ENCODE measurements around the gene JMJD1C.

The JMJD1C gene

DNA sequence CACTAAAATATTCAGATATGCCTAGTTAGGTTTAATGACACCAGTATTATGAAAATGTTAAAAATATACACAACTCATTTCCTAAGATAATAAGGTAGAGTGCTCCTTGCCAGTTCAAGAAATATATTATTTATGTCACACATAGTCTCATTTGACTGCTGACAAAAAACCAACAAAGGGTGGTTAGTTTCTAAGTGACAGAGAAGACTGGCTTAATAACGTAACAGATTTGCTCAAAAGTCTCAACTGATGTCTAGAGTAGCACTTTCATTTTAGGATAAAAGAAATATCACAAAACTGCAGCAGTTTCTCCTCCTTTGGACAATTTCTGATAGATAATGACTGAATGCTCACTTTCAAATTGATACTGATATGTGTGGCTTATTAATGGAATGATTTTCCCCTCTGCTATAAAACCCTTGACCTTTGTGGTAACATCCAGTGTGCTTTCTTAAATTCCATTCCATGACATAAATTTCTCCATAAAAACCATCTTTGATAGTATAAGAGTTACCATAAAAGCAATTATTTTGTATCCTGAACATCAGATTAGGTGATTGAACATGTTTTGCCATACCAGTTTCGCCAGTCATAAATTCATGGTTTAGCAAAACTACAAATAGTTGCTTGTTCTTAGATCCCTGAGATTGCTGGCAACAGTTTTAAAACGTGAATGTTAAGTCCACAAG is 238.4 kb downstream of the JMJD1C start:
- H3K4me3 ChIP-seq (ENCODE audit: low read length) = no peak overlapping the region
- TF ChIP-seq, protein P1, sequence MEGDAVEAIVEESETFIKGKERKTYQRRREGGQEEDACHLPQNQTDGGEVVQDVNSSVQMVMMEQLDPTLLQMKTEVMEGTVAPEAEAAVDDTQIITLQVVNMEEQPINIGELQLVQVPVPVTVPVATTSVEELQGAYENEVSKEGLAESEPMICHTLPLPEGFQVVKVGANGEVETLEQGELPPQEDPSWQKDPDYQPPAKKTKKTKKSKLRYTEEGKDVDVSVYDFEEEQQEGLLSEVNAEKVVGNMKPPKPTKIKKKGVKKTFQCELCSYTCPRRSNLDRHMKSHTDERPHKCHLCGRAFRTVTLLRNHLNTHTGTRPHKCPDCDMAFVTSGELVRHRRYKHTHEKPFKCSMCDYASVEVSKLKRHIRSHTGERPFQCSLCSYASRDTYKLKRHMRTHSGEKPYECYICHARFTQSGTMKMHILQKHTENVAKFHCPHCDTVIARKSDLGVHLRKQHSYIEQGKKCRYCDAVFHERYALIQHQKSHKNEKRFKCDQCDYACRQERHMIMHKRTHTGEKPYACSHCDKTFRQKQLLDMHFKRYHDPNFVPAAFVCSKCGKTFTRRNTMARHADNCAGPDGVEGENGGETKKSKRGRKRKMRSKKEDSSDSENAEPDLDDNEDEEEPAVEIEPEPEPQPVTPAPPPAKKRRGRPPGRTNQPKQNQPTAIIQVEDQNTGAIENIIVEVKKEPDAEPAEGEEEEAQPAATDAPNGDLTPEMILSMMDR (conservative IDR thresholded peaks at IDR 0.05; ENCODE audit: low read length) = no peak
- no peak for DNase-seq (ENCODE audit: low read depth)

DNA sequence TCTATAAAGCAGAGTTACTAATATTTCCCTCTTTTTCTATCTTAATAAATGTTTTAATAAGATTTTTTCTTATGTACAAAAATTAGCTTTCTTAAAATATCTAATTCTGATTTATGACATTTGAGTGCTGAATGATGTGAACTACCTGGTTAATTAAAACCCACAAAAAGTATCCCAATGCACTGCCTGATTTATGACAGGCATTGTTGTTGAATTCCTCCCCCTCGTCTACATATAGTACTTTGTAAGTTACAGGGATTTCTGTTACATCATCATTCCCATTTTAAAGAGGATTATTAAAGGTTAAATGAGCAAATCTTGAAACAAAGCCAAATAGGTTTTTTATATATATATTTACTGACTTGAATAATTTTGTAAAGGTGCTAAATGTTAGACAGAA is 241.5 kb downstream of the JMJD1C start:
- TF ChIP-seq, protein P1 (conservative IDR thresholded peaks at IDR 0.05; ENCODE audit: low read length) = no peak
- no peak overlapping the region for H3K4me3 ChIP-seq (ENCODE audit: low read length)
- no peak for DNase-seq (ENCODE audit: low read depth)

DNA sequence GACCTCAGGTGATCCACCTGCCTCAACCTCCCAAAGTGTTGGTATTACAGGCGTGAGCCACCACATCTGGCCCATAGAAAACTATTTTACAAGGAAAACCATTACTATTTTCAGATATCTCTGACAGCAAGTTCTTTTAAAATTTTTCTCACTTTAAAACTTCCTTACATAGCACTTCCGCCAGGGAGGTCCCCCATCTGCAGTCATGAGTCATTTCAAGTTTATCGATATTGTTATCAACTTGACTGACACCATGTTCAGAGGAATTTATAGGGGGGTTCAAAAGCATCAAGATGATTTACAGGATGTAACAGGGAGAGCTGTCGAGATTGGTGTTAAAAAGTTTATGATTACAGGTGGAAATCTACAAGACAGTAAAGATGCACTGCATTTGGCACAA is 243.8 kb downstream of the JMJD1C start:
- TF ChIP-seq, protein P1 (conservative IDR thresholded peaks at IDR 0.05; ENCODE audit: low read length) = no peak
- no peak for DNase-seq (ENCODE audit: low read depth)
- H3K4me3 ChIP-seq (ENCODE audit: low read length) = no peak overlapping the region

DNA sequence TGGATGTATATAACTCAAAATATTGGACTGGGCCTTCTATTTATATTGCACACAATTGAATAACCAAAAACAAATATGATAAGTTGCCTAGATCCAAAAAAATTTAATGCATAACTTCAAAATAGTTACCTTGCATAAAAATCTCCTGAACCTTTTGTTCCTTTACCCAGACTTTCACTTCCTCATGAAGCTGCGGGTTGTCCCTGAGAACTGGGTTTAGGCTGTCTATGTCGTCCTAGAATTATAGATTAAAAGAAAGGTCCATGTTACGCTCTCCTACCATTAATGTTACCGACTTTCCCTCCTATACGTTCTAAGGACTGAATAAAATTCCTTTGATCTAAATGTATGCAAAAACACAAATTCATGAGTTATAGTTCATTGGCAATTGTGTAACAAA is 246.0 kb downstream of the JMJD1C start:
- no peak for DNase-seq (ENCODE audit: low read depth)
- H3K4me3 ChIP-seq (ENCODE audit: low read length) = no peak overlapping the region
- TF ChIP-seq, protein P1 (conservative IDR thresholded peaks at IDR 0.05; ENCODE audit: low read length) = no peak

DNA sequence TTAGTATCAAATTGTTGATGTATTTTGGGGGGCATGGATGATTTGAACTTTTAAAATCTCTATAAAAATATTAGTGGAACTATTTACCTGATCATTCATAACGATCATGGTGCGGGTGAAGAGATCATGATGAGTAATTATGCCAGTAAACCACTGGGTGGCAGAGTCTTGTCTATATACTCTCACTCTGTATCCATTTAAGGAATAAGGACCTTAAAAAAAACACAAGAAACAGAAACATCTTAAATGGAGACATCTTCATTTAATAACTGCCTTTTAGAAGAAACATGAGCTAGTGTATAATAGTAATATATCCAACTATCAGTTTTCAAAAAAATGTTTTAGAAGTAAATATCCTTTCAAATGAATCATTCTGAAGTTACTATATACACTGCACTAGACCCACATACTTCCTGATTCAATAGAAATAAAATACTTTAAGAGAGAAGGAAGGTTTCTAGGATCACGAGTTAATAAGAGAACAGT is 248.6 kb downstream of the JMJD1C start:
- TF ChIP-seq, protein P1 (conservative IDR thresholded peaks at IDR 0.05; ENCODE audit: low read length) = peak; percentile 75
- no peak overlapping the region for H3K4me3 ChIP-seq (ENCODE audit: low read length)
- DNase-seq (ENCODE audit: low read depth) = peak; percentile 67

- TF ChIP-seq, protein P1 (conservative IDR thresholded peaks at IDR 0.05; ENCODE audit: low read length) = no peak
- DNase-seq (ENCODE audit: low read depth) = no peak
- H3K4me3 ChIP-seq (ENCODE audit: low read length) = no peak overlapping the region
These were observed 251.2 kb downstream of the JMJD1C start for GRCh38 chr10:63214571-63214970.

- H3K4me3 ChIP-seq (ENCODE audit: low read length) = no peak overlapping the region
- TF ChIP-seq, protein P1 (conservative IDR thresholded peaks at IDR 0.05; ENCODE audit: low read length) = no peak
- DNase-seq (ENCODE audit: low read depth) = no peak
These were observed 252.3 kb downstream of the JMJD1C start for GRCh38 chr10:63213489-63213888.

Data from AG10803 (cell line).